ENCODE data around the gene PLEKHG4.

GRCh38 chr16:67302970-67303369 lies 23.6 kb downstream of the PLEKHG4 start:
- TF ChIP-seq POLR2AphosphoS5 (IDR thresholded peaks at IDR 0.05; ENCODE audit: borderline replicate concordance, low read depth, low read length) (no peak), EZH2 (IDR thresholded peaks at IDR 0.05) (no peak)
